ENCODE results near the gene PDGFRB. TPM values are rescaled to one million over a fixed set of nuclear protein-coding genes. Genes with fewer than 3 reads are reported as not detected.

Gene PDGFRB
- total RNA-seq, 1 experiment from 2014 or later: 0.66 TPM

DNA sequence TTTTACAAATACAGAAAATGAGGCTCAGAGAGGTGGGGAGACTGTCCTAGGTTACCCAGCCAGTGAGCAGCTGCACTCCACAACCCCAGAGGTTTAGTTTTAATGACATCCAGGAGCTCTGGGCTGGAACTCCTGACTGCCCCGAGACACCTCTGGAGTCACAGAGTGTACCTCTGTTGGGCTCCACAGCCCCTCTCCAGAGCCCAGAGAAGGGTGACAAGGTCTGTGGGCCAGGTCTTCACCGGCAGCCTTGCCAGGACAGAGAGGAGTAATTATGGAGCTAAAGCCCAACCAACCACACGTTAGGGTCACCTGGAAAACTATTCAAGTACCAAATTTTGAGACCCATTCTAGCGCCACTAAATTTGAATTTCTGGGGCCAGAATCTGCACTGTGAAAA is 22.1 kb upstream of the PDGFRB start:
- Histone ChIP-seq H3K27me3 (ENCODE audit: low read length) (no peaks in the 10 kb centered on the region), H3K9me3 (ENCODE audit: low read length) (no peaks in the 10 kb centered on the region), H3K79me2 (ENCODE audit: low read length) (no peaks in the 10 kb centered on the region), H4K20me1 (ENCODE audit: low read length) (no peaks in the 10 kb centered on the region), H3K4me2 (ENCODE audit: low read length) (no peak overlapping the region), H3K36me3 (ENCODE audit: low read depth, low read length) (no peaks in the 10 kb centered on the region), H3K9ac (ENCODE audit: low read length) (no peak overlapping the region), H2AFZ (ENCODE audit: low read length) (no peak overlapping the region), H3F3A (ENCODE audit: low read length, unreplicated experiment) (no peaks in the 10 kb centered on the region), H3K9me2 (replicated peaks; ENCODE audit: low read length) (no peaks in the 10 kb centered on the region), H3K27ac (ENCODE audit: low read length) (no peak overlapping the region), H3K4me3 (ENCODE audit: low read length) (no peak overlapping the region), H3K4me1 (ENCODE audit: insufficient read depth, low read length) (no peaks in the 10 kb centered on the region)
- intact Hi-C loops (cut with micrococcal nuclease): no loop called here
- TF ChIP-seq CTCF (conservative IDR thresholded peaks at IDR 0.05; ENCODE audit: low read depth, low read length) (no peak), EZH2 (IDR thresholded peaks at IDR 0.05; ENCODE audit: low read length, unreplicated experiment) (no peak), EZH2phosphoT487 (IDR thresholded peaks at IDR 0.05; ENCODE audit: borderline replicate concordance, low read length) (no peak)
- DNase-seq (no peak), ATAC-seq (no peak)
- ChIA-PET CTCF (no interaction called here), POLR2A (ENCODE audit: unreplicated experiment) (no interaction called here)
- BruUV-seq (replicated peaks): no TSS peak

DNA sequence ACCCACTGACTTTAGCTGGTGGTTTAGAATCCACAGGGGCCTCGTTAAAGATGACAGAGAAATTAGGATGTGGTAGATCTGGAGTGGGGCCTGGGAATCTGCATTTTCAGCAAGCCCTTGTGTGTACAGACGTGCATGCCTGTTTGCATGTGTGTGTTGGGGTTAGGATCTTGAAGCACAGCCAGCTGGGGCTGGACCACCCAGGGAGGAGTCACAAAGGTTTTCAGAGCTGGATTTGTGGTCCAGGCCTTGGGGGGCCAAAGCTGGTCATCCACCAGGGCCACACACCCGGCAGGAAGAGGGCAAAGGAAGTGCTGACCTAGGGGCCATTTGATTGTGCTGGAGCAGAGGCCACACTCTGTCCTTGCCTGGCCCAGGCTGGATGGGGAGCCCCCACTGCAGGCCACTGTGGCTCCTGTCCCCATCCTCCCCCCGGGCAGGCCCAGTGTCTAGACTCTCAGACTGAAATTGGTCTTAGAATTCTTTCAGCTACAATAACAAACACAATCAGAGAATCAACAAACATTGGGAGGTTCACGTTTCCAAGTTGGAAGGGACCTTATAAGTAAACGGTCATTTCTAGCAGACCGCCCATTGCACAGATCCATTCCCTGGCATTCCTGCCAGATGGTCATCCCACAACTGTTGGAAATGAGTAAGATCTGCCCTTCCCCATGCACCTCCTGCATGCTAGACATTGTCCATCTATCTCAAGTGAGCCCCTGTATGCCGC is 21.3 kb upstream of the PDGFRB start:
- ChIA-PET POLR2A (ENCODE audit: unreplicated experiment) (no interaction called here), CTCF (no interaction called here)
- no peak overlapping the region for H2AFZ ChIP-seq (ENCODE audit: low read length)
- H3K27ac ChIP-seq (ENCODE audit: low read length): no peak overlapping the region
- no peaks in the 10 kb centered on the region for H3F3A ChIP-seq (ENCODE audit: low read length, unreplicated experiment)
- TF ChIP-seq EZH2 (IDR thresholded peaks at IDR 0.05; ENCODE audit: low read length, unreplicated experiment) (no peak), EZH2phosphoT487 (IDR thresholded peaks at IDR 0.05; ENCODE audit: borderline replicate concordance, low read length) (no peak), CTCF (conservative IDR thresholded peaks at IDR 0.05; ENCODE audit: low read depth, low read length) (no peak)
- DNase-seq (no peak), ATAC-seq (no peak)
- no TSS peak for BruUV-seq (replicated peaks)
- H3K4me2 ChIP-seq (ENCODE audit: low read length): no peak overlapping the region
- no peaks in the 10 kb centered on the region for H3K27me3 ChIP-seq (ENCODE audit: low read length)
- H3K4me3 ChIP-seq (ENCODE audit: low read length): no peak overlapping the region
- no peaks in the 10 kb centered on the region for H3K4me1 ChIP-seq (ENCODE audit: insufficient read depth, low read length)
- no peaks in the 10 kb centered on the region for H3K9me2 ChIP-seq (replicated peaks; ENCODE audit: low read length)
- intact Hi-C loops (cut with micrococcal nuclease): no loop called here
- H4K20me1 ChIP-seq (ENCODE audit: low read length): no peaks in the 10 kb centered on the region
- no peaks in the 10 kb centered on the region for H3K79me2 ChIP-seq (ENCODE audit: low read length)
- H3K36me3 ChIP-seq (ENCODE audit: low read depth, low read length): no peaks in the 10 kb centered on the region
- H3K9ac ChIP-seq (ENCODE audit: low read length): no peak overlapping the region
- H3K9me3 ChIP-seq (ENCODE audit: low read length): no peaks in the 10 kb centered on the region

- peak; percentile 75 for ATAC-seq
- no TSS peak for BruUV-seq (replicated peaks)
- POLR2A ChIA-PET (ENCODE audit: unreplicated experiment): no interaction called here
- peak; percentile 50 for DNase-seq
- H3K9ac ChIP-seq (ENCODE audit: low read length): no peak overlapping the region
- H3K27ac ChIP-seq (ENCODE audit: low read length): no peak overlapping the region
- H4K20me1 ChIP-seq (ENCODE audit: low read length): no peaks in the 10 kb centered on the region
- no peaks in the 10 kb centered on the region for H3K4me1 ChIP-seq (ENCODE audit: insufficient read depth, low read length)
- CTCF ChIA-PET: interaction anchor here (0.6 to 0.8 kb wide), 2 partner anchors 14 to 39 kb away, joined by 3 to 4 read pairs; no protein-coding TSS in a partner anchor
- peak; percentile 76 for TF ChIP-seq CTCF (conservative IDR thresholded peaks at IDR 0.05; ENCODE audit: low read depth, low read length)
- no peak for TF ChIP-seq EZH2phosphoT487 (IDR thresholded peaks at IDR 0.05; ENCODE audit: borderline replicate concordance, low read length)
- no peak overlapping the region for H3K4me3 ChIP-seq (ENCODE audit: low read length)
- intact Hi-C loops (cut with micrococcal nuclease): no loop called here
- H3K79me2 ChIP-seq (ENCODE audit: low read length): no peaks in the 10 kb centered on the region
- H3K36me3 ChIP-seq (ENCODE audit: low read depth, low read length): no peaks in the 10 kb centered on the region
- no peaks in the 10 kb centered on the region for H3K27me3 ChIP-seq (ENCODE audit: low read length)
- no peaks in the 10 kb centered on the region for H3F3A ChIP-seq (ENCODE audit: low read length, unreplicated experiment)
- no peak overlapping the region for H3K4me2 ChIP-seq (ENCODE audit: low read length)
- no peaks in the 10 kb centered on the region for H3K9me3 ChIP-seq (ENCODE audit: low read length)
- no peaks in the 10 kb centered on the region for H3K9me2 ChIP-seq (replicated peaks; ENCODE audit: low read length)
- no peak overlapping the region for H2AFZ ChIP-seq (ENCODE audit: low read length)
These were observed 19.9 kb upstream of the PDGFRB start for GRCh38 chr5:150175536-150175935.
